ENCODE results near the gene ABCB8. TPM values are rescaled to one million over a fixed set of nuclear protein-coding genes. Genes with fewer than 3 reads are reported as not detected.
"Not testable (repeated sequence)": the region's sequence is repeated elsewhere in the genome, so short reads cannot be mapped to it uniquely, and the experiment has no call there.

ABCB8 gene
- total and polyA plus RNA-seq, 8 donors: 20.5 to 52.1 (median 26.9) TPM

DNA sequence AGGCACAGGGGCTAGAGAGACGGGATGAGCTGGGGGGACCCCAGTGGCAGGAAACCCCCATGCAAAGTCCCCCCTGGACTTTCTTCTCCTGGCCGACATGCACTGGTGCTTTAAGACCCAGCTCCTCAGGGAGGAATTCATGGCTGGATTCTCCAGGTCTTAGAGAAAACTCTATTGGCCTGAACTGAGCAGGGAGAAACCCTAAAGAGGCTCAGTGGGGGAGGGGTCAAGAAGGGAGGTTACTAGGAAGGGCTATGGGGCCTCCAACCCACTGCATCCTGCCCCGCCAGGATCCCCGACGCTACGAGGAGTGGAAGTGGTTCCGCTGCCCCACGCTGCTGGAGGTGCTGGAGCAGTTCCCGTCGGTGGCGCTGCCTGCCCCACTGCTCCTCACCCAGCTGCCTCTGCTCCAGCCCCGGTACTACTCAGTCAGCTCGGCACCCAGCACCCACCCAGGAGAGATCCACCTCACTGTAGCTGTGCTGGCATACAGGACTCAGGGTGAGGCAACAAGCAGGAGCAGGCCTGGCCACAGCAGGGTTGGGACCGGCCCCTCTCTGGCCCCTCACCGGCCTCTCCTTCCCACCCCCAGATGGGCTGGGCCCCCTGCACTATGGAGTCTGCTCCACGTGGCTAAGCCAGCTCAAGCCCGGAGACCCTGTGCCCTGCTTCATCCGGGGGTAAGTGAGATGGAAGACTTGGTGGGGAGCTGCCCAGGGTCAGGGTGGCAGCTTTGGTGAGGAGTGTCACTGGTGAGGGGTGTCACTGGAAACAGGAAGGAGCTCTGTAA lies 17.7 kb upstream of the ABCB8 start:
- Histone ChIP-seq H3K4me3 (peak overlapping the region in 1 of 2 donors; percentile 26), H3K4me1 (peaks cover 16 to 64% of the 10 kb centered on the region in 2 donors), H3K27me3 (peaks cover 3 to 75% of the 10 kb centered on the region in 2 donors), H3K27ac (peak overlapping the region in 1 of 2 donors; percentile 38), H3K9me3 (no peaks in the 10 kb centered on the region), H3K36me3 (no peaks in the 10 kb centered on the region)
- intact Hi-C loops (cut with DNase I): no loop called here
- peak; percentile 60 for ATAC-seq
- no peak for TF ChIP-seq CTCF (IDR thresholded peaks at IDR 0.05)
- DNase-seq: peak in 1 of 4 donors; percentile 60

- no peaks in the 10 kb centered on the region for H3K36me3 ChIP-seq
- TF ChIP-seq CTCF (IDR thresholded peaks at IDR 0.05): no peak
- H3K27ac ChIP-seq: no peak overlapping the region
- ATAC-seq (peak; percentile 14), DNase-seq (no peak)
- intact Hi-C loops (cut with DNase I): no loop called here
- H3K4me1 ChIP-seq: peaks cover 16 to 64% of the 10 kb centered on the region in 2 donors
- peak overlapping the region in 1 of 2 donors; percentile 26 for H3K4me3 ChIP-seq
- no peaks in the 10 kb centered on the region for H3K9me3 ChIP-seq
- H3K27me3 ChIP-seq: peaks cover 3 to 81% of the 10 kb centered on the region in 2 donors
Observed at GRCh38 chr7:151011097-151011409, 17.2 kb upstream of the ABCB8 start.

DNA sequence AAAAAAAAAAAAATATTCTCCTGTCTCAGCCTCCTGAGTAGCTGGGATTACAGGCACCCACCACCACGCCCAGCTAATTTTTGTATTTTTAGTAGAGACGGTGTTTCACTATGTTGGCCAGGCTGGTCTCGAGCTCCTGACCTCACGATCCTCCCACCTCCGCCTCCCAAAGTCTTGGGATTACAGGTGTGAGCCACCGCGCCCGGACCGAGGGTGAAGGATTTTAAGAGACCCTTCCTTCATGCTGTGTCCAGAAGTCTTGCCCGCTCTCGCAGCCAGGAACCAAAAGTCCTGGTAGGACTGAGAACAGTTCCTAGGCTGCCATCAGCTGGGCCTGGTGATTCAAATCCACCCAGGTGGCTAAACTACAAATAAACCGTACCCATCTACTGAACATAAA lies 16.6 kb upstream of the ABCB8 start:
- intact Hi-C loops (cut with DNase I); ATAC-seq; H3K9me3 ChIP-seq; H3K36me3 ChIP-seq; H3K27ac ChIP-seq; H3K4me3 ChIP-seq: not testable (repeated sequence)
- Histone ChIP-seq H3K27me3 (peaks cover 3 to 86% of the 10 kb centered on the region in 2 donors), H3K4me1 (peaks cover 16 to 64% of the 10 kb centered on the region in 2 donors)
- DNase-seq: peak in 1 of 4 donors; percentile 59

GRCh38 chr7:151012031-151012692 lies 16.1 kb upstream of the ABCB8 start:
- H3K27me3 ChIP-seq: peaks cover 3 to 92% of the 10 kb centered on the region in 2 donors
- peak in 1 of 4 donors; percentile 62 for DNase-seq
- H3K4me1 ChIP-seq: peaks cover 16 to 60% of the 10 kb centered on the region in 2 donors
- no peak overlapping the region for H3K4me3 ChIP-seq
- ATAC-seq: no peak
- no peak for TF ChIP-seq CTCF (IDR thresholded peaks at IDR 0.05)
- no peaks in the 10 kb centered on the region for H3K36me3 ChIP-seq
- intact Hi-C loops (cut with DNase I): no loop called here
- no peak overlapping the region for H3K27ac ChIP-seq
- no peaks in the 10 kb centered on the region for H3K9me3 ChIP-seq

GRCh38 chr7:151012911-151013347 lies 15.3 kb upstream of the ABCB8 start:
- peak in 2 of 4 donors; percentile 31 to 63 for DNase-seq
- intact Hi-C loops (cut with DNase I): no loop called here
- peaks cover 6 to 97% of the 10 kb centered on the region in 2 donors for H3K27me3 ChIP-seq
- H3K4me1 ChIP-seq: peaks cover 14 to 56% of the 10 kb centered on the region in 2 donors
- peak; percentile 12 for ATAC-seq
- no peaks in the 10 kb centered on the region for H3K9me3 ChIP-seq
- H3K36me3 ChIP-seq: no peaks in the 10 kb centered on the region
- H3K4me3 ChIP-seq: no peak overlapping the region
- no peak overlapping the region for H3K27ac ChIP-seq
- TF ChIP-seq CTCF (IDR thresholded peaks at IDR 0.05): peak; percentile 21 to 23

Measured in left lung (tissue), 10 donors.